Nephron progenitor cell (in vitro differentiated cells): Measurements from ENCODE around the gene AIF1.
A peak's percentile ranks its signal among the peaks of the same experiment; 100 is the strongest.

Source experiments
- DNase-seq: peaks from one replicate; pipeline ENCODE4 v3.0.0; 2021
- H3K27ac Mint-ChIP-seq: 2 replicates; pipeline ENCODE4 v1.8.0; 2021; ENCODE audit warnings: mild to moderate bottlenecking, moderate library complexity, mixed read lengths
- H3K27me3 Mint-ChIP-seq: 2 replicates; pipeline ENCODE4 v1.8.0; 2021; ENCODE audit warnings: mild to moderate bottlenecking, low read depth, mixed read lengths; ENCODE audit not compliant: poor library complexity
- H3K36me3 Mint-ChIP-seq: 2 replicates; pipeline ENCODE4 v1.8.0; 2021; ENCODE audit warnings: low read depth, mixed read lengths
- H3K4me1 Mint-ChIP-seq: 2 replicates; pipeline ENCODE4 v1.8.0; 2021; ENCODE audit warnings: mixed read lengths
- H3K4me3 Mint-ChIP-seq: 2 replicates; pipeline ENCODE4 v1.8.0; 2021; ENCODE audit warnings: mild to moderate bottlenecking, moderate library complexity, mixed read lengths
- H3K9me3 Mint-ChIP-seq: 2 replicates; pipeline ENCODE4 v1.8.0; 2021; ENCODE audit warnings: mild to moderate bottlenecking, moderate library complexity, mixed read lengths
- TF ChIP-seq, protein P1 (sequence below): fragments of 200-600 bp; sonication (generic); IDR thresholded peaks from 2 replicates; pipeline ENCODE4 v1.5.0; 2021; ENCODE audit warnings: antibody characterized with exemption

AIF1 gene

DNA sequence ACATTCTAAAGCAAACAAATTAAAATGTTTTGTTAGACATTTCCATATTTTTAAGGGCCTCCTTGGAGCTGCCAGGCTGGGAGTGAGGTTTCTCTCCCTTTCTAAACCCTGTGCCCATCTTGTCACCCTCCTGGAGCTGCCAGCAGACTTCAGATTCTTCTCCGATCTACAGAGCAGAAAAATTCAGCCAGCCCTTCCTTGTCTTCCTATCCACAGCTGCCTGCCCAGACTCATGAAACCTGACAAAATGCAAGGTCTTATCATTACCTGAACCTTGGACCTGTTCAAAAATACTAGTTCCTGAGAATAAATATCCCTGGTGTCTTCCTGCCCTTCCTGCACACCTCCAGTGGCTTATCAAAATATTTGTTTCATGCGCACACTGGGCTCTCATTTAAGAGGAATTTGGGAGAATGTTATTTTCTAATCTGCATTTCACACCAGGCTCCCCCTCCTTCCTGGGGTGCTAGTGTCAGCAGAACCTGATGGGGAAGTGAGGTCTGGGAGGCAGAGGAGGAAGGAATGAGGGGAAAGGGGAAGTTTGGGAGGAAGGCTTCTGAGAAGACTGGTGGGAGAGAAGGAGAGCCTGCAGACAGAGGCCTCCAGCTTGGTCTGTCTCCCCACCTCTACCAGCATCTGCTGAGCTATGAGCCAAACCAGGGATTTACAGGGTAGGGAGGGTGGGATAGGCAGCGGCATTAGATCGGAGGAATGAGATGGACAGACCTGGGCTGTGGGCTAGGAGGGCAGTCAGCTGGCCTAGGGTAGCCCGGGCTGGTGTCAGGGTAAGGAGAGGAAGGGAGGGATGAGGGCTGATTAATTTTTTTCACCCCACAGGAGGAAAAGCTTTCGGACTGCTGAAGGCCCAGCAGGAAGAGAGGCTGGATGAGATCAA, at the start of gene AIF1:
Gene AIF1, plus strand, starts transcription at position 551 of the 895 bp plus-strand sequence. Its CDS starts 96 bp downstream, at position 647.
- Mint-ChIP-seq H3K4me3 (peak within 1 kb of the TSS; percentile 7), H3K9me3 (peaks cover 5% of the 10 kb centered on the region), H3K36me3 (no peaks in the 10 kb centered on the region), H3K4me1 (peaks cover 49% of the 10 kb centered on the region), H3K27ac (peak within 1 kb of the TSS; percentile 81), H3K27me3 (peaks cover 6% of the 10 kb centered on the region)
- DNase-seq, result no peak
- TF ChIP-seq, protein P1, sequence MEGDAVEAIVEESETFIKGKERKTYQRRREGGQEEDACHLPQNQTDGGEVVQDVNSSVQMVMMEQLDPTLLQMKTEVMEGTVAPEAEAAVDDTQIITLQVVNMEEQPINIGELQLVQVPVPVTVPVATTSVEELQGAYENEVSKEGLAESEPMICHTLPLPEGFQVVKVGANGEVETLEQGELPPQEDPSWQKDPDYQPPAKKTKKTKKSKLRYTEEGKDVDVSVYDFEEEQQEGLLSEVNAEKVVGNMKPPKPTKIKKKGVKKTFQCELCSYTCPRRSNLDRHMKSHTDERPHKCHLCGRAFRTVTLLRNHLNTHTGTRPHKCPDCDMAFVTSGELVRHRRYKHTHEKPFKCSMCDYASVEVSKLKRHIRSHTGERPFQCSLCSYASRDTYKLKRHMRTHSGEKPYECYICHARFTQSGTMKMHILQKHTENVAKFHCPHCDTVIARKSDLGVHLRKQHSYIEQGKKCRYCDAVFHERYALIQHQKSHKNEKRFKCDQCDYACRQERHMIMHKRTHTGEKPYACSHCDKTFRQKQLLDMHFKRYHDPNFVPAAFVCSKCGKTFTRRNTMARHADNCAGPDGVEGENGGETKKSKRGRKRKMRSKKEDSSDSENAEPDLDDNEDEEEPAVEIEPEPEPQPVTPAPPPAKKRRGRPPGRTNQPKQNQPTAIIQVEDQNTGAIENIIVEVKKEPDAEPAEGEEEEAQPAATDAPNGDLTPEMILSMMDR, result no peak

DNA sequence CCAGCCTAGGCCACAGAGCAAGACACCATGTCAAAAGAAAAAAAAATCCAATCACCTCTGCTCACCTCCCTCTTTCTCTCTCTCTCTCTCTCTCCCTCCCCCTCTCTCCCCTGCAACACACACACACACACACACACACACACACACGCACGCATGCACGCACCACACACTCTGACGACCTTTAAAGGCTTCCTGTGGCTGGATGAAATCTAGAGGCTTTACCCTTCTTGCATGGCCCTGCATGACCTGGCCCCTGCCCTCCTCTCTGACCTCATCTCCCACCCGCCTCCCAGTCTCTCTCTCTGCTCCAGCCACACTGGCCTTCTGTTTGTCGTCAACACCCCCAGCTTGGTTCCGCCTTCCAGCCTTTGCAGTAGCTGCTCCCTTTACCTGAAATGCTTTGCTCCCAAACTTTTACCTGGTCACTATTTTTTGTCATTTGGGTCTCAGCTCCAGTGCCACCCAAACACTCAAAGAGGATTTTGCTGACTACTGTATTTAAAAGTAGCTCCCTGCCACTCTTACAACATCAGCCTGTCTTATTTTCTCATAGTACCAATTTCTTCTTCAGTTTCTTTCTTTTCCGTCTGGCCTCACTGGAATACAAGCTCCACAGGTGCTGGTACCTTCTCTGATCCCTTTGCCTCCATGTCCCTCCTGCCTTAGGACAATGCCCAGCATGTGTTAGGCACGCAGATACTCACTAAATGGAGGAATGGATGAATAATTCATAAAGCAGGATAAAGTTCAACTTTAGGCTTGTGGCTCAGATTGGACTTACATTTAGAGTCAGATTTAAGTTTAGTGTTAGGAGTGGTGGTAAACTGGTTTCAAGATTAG, 47.3 kb upstream of the AIF1 start:
- TF ChIP-seq, protein P1, result no peak
- Mint-ChIP-seq H3K4me3 (peak overlapping the region; percentile 39), H3K36me3 (no peaks in the 10 kb centered on the region), H3K9me3 (no peaks in the 10 kb centered on the region), H3K4me1 (peaks cover 28% of the 10 kb centered on the region), H3K27me3 (peaks cover 24% of the 10 kb centered on the region), H3K27ac (peak overlapping the region; percentile 70)
- peak; percentile 26 for DNase-seq

DNA sequence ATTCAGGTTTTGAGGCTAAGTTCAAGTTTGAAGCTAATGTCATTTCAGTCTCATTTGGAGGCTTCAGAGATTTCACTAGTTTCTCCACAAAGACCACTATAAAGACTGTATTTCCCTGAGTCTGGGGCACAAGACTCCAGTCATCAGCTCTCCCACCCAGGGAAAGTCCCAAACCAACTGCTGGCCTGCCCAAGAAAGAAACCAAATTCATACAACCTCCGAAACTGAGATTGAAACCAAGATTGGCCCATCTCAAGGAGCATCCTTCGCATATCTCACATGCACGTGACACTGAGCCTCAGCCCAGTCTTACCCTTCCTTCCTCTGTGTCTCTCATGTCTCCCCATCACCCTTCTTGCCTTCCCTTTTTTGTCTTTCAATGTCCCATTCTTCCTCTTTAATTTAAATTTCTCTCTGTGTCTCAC, 46.5 kb upstream of the AIF1 start:
- no peak for DNase-seq
- TF ChIP-seq, protein P1, result no peak
- no peak overlapping the region for H3K4me3 Mint-ChIP-seq

DNA sequence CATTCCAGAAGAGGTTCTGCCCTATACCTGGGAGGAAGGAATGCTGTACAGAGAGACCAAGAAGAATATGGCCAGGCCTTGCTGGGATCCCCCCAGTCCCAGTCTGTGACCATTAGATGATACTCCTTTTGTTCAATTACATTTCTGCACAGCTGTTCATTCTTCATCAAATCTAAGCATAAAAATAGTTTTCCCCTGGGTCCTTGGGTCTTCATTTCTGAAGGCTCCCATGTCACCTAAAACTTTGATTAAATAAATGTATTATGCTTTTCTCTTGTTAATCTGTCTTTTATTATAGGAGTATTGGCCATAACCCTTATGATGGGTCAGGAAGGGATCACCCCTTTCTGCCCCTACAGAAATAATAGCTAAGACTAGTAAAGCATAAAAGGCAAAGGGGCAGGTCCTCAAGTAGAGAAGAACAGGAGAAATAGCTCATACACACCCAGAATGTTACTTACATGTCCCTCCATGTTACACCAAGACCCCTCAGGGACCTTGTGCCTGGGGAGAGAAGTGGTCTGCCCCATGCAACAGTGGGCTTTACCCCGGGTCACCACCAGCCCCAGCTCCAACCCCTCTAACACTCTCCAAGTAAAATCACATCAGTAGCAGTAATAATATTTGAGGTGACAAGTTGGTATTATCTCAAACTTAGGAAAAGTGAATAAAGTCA, 45.0 kb upstream of the AIF1 start:
- Mint-ChIP-seq H3K27me3 (peaks cover 32% of the 10 kb centered on the region), H3K4me1 (peaks cover 29% of the 10 kb centered on the region), H3K4me3 (no peak overlapping the region), H3K36me3 (no peaks in the 10 kb centered on the region), H3K27ac (no peak overlapping the region), H3K9me3 (no peaks in the 10 kb centered on the region)
- no peak for DNase-seq
- TF ChIP-seq, protein P1, result no peak

More for the DNA sequence above, 46.5 kb upstream of the AIF1 start:
- no peak overlapping the region for H3K27ac Mint-ChIP-seq
- peaks cover 28% of the 10 kb centered on the region for H3K4me1 Mint-ChIP-seq
- H3K9me3 Mint-ChIP-seq, result no peaks in the 10 kb centered on the region
- H3K27me3 Mint-ChIP-seq, result peaks cover 27% of the 10 kb centered on the region
- H3K36me3 Mint-ChIP-seq, result no peaks in the 10 kb centered on the region

DNA sequence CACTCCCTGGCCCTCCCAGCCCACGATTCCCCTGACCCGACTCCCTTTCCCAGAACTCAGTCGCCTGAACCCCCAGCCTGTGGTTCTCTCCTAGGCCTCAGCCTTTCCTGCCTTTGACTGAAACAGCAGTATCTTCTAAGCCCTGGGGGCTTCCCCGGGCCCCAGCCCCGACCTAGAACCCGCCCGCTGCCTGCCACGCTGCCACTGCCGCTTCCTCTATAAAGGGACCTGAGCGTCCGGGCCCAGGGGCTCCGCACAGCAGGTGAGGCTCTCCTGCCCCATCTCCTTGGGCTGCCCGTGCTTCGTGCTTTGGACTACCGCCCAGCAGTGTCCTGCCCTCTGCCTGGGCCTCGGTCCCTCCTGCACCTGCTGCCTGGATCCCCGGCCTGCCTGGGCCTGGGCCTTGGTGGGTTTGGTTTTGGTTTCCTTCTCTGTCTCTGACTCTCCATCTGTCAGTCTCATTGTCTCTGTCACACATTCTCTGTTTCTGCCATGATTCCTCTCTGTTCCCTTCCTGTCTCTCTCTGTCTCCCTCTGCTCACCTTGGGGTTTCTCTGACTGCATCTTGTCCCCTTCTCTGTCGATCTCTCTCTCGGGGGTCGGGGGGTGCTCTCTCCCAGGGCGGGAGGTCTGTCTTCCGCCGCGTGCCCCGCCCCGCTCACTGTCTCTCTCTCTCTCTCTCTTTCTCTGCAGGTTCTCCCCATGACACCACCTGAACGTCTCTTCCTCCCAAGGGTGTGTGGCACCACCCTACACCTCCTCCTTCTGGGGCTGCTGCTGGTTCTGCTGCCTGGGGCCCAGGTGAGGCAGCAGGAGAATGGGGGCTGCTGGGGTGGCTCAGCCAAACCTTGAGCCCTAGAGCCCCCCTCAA, 42.8 kb upstream of the AIF1 start, which contains the start of gene LTA:
Gene LTA, plus strand, starts transcription at position 249 of the 871 bp plus-strand sequence. Its CDS starts 454 bp downstream, at position 703.
- Mint-ChIP-seq H3K9me3 (no peaks in the 10 kb centered on the region), H3K27ac (no peak within 1 kb of the TSS), H3K4me1 (peaks cover 44% of the 10 kb centered on the region), H3K36me3 (no peaks in the 10 kb centered on the region), H3K27me3 (peaks cover 49% of the 10 kb centered on the region), H3K4me3 (no peak within 1 kb of the TSS)
- DNase-seq, result no peak
- TF ChIP-seq, protein P1, result no peak
